A549 (cell line): ENCODE measurements around the gene CAMTA1. TPM values are rescaled to one million over a fixed set of nuclear protein-coding genes. Genes with fewer than 3 reads are reported as not detected.

Source experiments
- ATAC-seq, 2 experiments: fragments of 200-7000 bp in 1 of 2; fragments of >200 bp in 1 of 2; cut with Nextera tagmentation in 1 of 2; cut with Tn5 transposase in 1 of 2; 3 replicates each; pipeline versions ENCODE4 v1.8.0 to v1.9.1; 2018 to 2020; ENCODE audit warnings: mild to moderate bottlenecking in 1 of 2, moderate library complexity in 1 of 2
- CTCF ChIA-PET: fragments of 300-600 bp; sonication (Branson Sonifier 250); formaldehyde crosslinking; extraction: SDS; loops from one replicate; lab custom pipeline; 2021; ENCODE audit warnings: antibody characterized with exemption, inconsistent platforms; lab: Yijun Ruan, JAX
- POLR2A ChIA-PET: fragments of 350-600 bp; formaldehyde crosslinking; extraction: SDS; loops from one replicate; lab custom pipeline; 2021; ENCODE audit warnings: antibody characterized with exemption, inconsistent platforms; lab: Yijun Ruan, JAX
- DNase-seq, 2 experiments: peaks; one replicate each; pipeline versions ENCODE4 v3.0.0 to v3.0.0-alpha.2; 2011 to 2016; ENCODE audit warnings: low read depth in 1 of 2, low spot score in 1 of 2
- FAIRE-seq: peaks from 2 replicates; lab custom pipeline; 2011; peaks lifted over from hg19 to GRCh38; lab: Jason Lieb, UNC
- H3K27ac ChIP-seq, 2 experiments: fragments of >200 bp; sonication (Bioruptor Twin); formaldehyde crosslinking; 3 replicates each; pipeline ENCODE4 v1.5.1; 2016 to 2017
- H3K4me1 ChIP-seq: fragments of >200 bp; sonication (Bioruptor Twin); formaldehyde crosslinking; 3 replicates; pipeline ENCODE4 v1.6.1; 2016
- H3K4me2 ChIP-seq: fragments of >200 bp; sonication (Bioruptor Twin); formaldehyde crosslinking; 3 replicates; pipeline ENCODE4 v1.6.1; 2016
- H3K4me3 ChIP-seq: fragments of >200 bp; sonication (Bioruptor Twin); formaldehyde crosslinking; 3 replicates; pipeline ENCODE4 v1.5.1; 2016
- H3K9me3 ChIP-seq: fragments of >200 bp; sonication (Bioruptor Twin); formaldehyde crosslinking; 3 replicates; pipeline ENCODE4 v1.6.1; 2016
- ATOH8 ChIP-seq: fragments of 250-450 bp; sonication (Bioruptor Pico); IDR thresholded peaks from 2 replicates; pipeline ENCODE4 v1.5.0; 2020; ENCODE audit warnings: low read depth, mild to moderate bottlenecking, moderate library complexity
- BCL3 ChIP-seq: fragments of >200 bp; sonication (Bioruptor Twin); formaldehyde crosslinking; IDR thresholded peaks from 3 replicates; pipeline ENCODE4 v1.6.1; 2016
- CTCF ChIP-seq: fragments of >200 bp; sonication (Bioruptor Twin); formaldehyde crosslinking; IDR thresholded peaks from 3 replicates; pipeline ENCODE4 v1.5.1; 2016
- EP300 ChIP-seq, 2 experiments: fragments of >200 bp; sonication (Bioruptor Twin); formaldehyde crosslinking; IDR thresholded peaks; 2 replicates in 1 of 2; 3 replicates in 1 of 2; pipeline ENCODE4 v1.6.1; 2016 to 2017
- ESRRA ChIP-seq: fragments of 150-350 bp; IDR thresholded peaks from 2 replicates; pipeline ENCODE4 v1.6.1; 2014; ENCODE audit warnings: mild to moderate bottlenecking, low read length, borderline replicate concordance
- FOSL2 ChIP-seq, 2 experiments: fragments of 450-650 bp in 1 of 2; fragments of >200 bp in 1 of 2; sonication (Bioruptor Twin) in 1 of 2; formaldehyde crosslinking; IDR thresholded peaks; 2 replicates each; pipeline versions ENCODE4 v1.5.0 to v1.6.1; 2016 to 2020; ENCODE audit warnings: mild to moderate bottlenecking in 1 of 2, moderate library complexity in 1 of 2
- HES2 ChIP-seq: fragments of >200 bp; sonication (Bioruptor Twin); formaldehyde crosslinking; IDR thresholded peaks from 2 replicates; pipeline ENCODE4 v1.6.1; 2016
- HOXB13 ChIP-seq: fragments of 250-450 bp; sonication (Bioruptor Pico); IDR thresholded peaks from 2 replicates; pipeline ENCODE4 v1.5.0; 2020; ENCODE audit warnings: low read depth, mild to moderate bottlenecking, moderate library complexity
- MAZ ChIP-seq: fragments of 150-350 bp; IDR thresholded peaks from 2 replicates; pipeline ENCODE4 v1.6.1; 2014; ENCODE audit warnings: antibody characterized with exemption, low read depth, low read length, borderline replicate concordance
- MYC ChIP-seq: IDR thresholded peaks from 2 replicates; pipeline ENCODE4 v1.6.1; 2012; ENCODE audit warnings: mild to moderate bottlenecking, inconsistent platforms, low read length, improper control_type of control experiment, borderline replicate concordance
- RAD21 ChIP-seq, 2 experiments: fragments of >200 bp in 1 of 2; sonication (Bioruptor Twin) in 1 of 2; formaldehyde crosslinking in 1 of 2; IDR thresholded peaks in 1 of 2; conservative IDR thresholded peaks in 1 of 2; 2 replicates in 1 of 2; 3 replicates in 1 of 2; pipeline ENCODE4 v1.6.1; 2012 to 2018; ENCODE audit warnings: inconsistent platforms in 1 of 2
- RARB ChIP-seq: fragments of 250-450 bp; sonication (Bioruptor Pico); IDR thresholded peaks from 2 replicates; pipeline ENCODE4 v1.8.0; 2021; ENCODE audit warnings: mild to moderate bottlenecking, moderate library complexity
- RCOR1 ChIP-seq: fragments of 150-350 bp; IDR thresholded peaks from 2 replicates; pipeline ENCODE4 v1.6.1; 2014; ENCODE audit warnings: antibody characterized with exemption, low read length, low read depth
- RFX5 ChIP-seq: fragments of 450-650 bp; IDR thresholded peaks from 2 replicates; pipeline ENCODE4 v1.7.1; 2014; ENCODE audit warnings: antibody characterized with exemption, mild to moderate bottlenecking, moderate library complexity
- USF2 ChIP-seq: fragments of 450-650 bp; IDR thresholded peaks from 2 replicates; pipeline ENCODE4 v1.6.1; 2014; ENCODE audit warnings: antibody characterized with exemption
- WGBS: methylation state at CpG from one replicate; pipeline ENCODE4 v1.1.6; 2017; ENCODE audit errors: missing lambda C conversion rate; 5-methylcytosine and 5-hydroxymethylcytosine counted together
- polyA plus RNA-seq, 4 experiments: library from polyadenylated mRNA; depleted of rRNA in 3 of 4; stranded (reverse); fragments of >200 nt; fragmentation: RNase III in 1 of 4; extraction: RNeasy Plus Mini Kit Qiagen cat#74134 plus additional on column Dnase treatment in 1 of 4; gene quantifications; 2 replicates in 3 of 4; 3 replicates in 1 of 4; pipeline ENCODE4 v1.2.3, GENCODE V29; 2011 to 2017

CAMTA1 gene
- polyA plus RNA-seq, 2 of the 4 experiments (the other 2 are of a cell fraction), result 58.8 to 75.0 TPM

- no peak for ATAC-seq
- Histone ChIP-seq H3K4me2 (no peak overlapping the region), H3K4me3 (no peak overlapping the region), H3K27ac (no peak overlapping the region), H3K9me3 (no peaks in the 10 kb centered on the region), H3K4me1 (no peaks in the 10 kb centered on the region)
- DNase-seq, result no peak
- no peak for FAIRE-seq
- TF ChIP-seq RARB (CRISPR knock-in tag) (no peak), ESRRA (no peak), RFX5 (no peak), EP300 (IDR thresholded peaks at IDR 0.05) (no peak), FOSL2 (IDR thresholded peaks at IDR 0.05) (no peak), FOSL2 (CRISPR knock-in tag; IDR thresholded peaks at IDR 0.05) (no peak), BCL3 (no peak), HOXB13 (CRISPR knock-in tag) (no peak), MAZ (no peak), USF2 (no peak), RCOR1 (no peak), ATOH8 (CRISPR knock-in tag) (no peak), RAD21 (conservative IDR thresholded peaks at IDR 0.05 in 1 of 2, IDR thresholded peaks at IDR 0.05 in 1 of 2) (no peak), HES2 (no peak)
- WGBS, result 87% methylated on average over 5 of the region's 7 CpGs
- ChIA-PET CTCF (interaction anchor here (0.6 to 2.0 kb wide), 2 partner anchors 10 to 181 kb away, joined by 3 to 7 read pairs; no protein-coding TSS in a partner anchor), POLR2A (no interaction called here)
These were observed 113.8 kb downstream of the CAMTA1 start for GRCh38 chr1:6898974-6899539.

GRCh38 chr1:6899621-6900020, 114.4 kb downstream of the CAMTA1 start:
- ChIA-PET CTCF (interaction anchor here (2.0 kb wide), 1 partner anchor 10 kb away, joined by 7 read pairs; no protein-coding TSS in a partner anchor), POLR2A (no interaction called here)
- TF ChIP-seq HOXB13 (CRISPR knock-in tag) (no peak), BCL3 (no peak), MYC (no peak), CTCF (no peak)
- Histone ChIP-seq H3K9me3 (no peaks in the 10 kb centered on the region), H3K4me3 (no peak overlapping the region), H3K27ac (no peak overlapping the region), H3K4me1 (no peaks in the 10 kb centered on the region), H3K4me2 (no peak overlapping the region)
- DNase-seq (no peak), FAIRE-seq (no peak), ATAC-seq (no peak)
- 80% methylated on average over 4 of the region's 4 CpGs for WGBS
